ENCODE results near the gene LTBP1.

Gene LTBP1

GRCh38 chr2:33236482-33237385 lies 290.0 kb downstream of the LTBP1 start:
- no peak for TF ChIP-seq CTCF (conservative IDR thresholded peaks at IDR 0.05; ENCODE audit: low read depth)
- H3K27ac ChIP-seq = no peak overlapping the region
- peak; percentile 12 for DNase-seq (ENCODE audit: low spot score)
- ChIA-PET POLR2A (ENCODE audit: low non-redundant PET) (no interaction called here), CTCF (interaction anchor here (0.6 kb wide), 1 partner anchor 1048 kb away, joined by 3 read pairs; no protein-coding TSS in a partner anchor)

GRCh38 chr2:33238111-33238510 lies 291.4 kb downstream of the LTBP1 start:
- ChIA-PET POLR2A (ENCODE audit: low non-redundant PET) (no interaction called here), CTCF (no interaction called here)
- no peak overlapping the region for H3K27ac ChIP-seq
- TF ChIP-seq CTCF (conservative IDR thresholded peaks at IDR 0.05; ENCODE audit: low read depth) = no peak
- DNase-seq (ENCODE audit: low spot score) = peak; percentile 42

DNA sequence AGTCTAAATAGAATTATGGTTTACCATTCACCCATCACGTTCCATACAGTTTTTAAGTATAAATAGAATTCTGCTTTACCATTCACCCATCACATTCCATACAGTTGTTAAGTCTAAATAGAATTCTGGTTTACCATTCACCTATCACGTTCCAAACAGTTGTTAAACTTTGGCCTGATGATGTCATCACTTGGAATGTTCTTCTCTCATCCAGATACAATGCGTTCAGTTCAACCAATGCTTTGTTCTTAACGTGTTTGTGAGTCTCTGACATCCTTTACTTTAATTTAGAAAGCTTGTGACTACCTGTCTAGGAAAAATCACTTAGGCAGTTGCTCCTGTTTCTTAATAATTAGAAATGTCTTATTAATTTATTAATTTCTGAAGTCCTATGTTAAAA lies 293.4 kb downstream of the LTBP1 start:
- ChIA-PET POLR2A (ENCODE audit: low non-redundant PET) (interaction anchor here (0.8 kb wide), 1 partner anchor 16 kb away, joined by 6 read pairs; no protein-coding TSS in a partner anchor), CTCF (no interaction called here)
- peak; percentile 23 for DNase-seq (ENCODE audit: low spot score)
- no peak for TF ChIP-seq CTCF (conservative IDR thresholded peaks at IDR 0.05; ENCODE audit: low read depth)
- H3K27ac ChIP-seq = no peak overlapping the region

- DNase-seq (ENCODE audit: low spot score) = no peak
- ChIA-PET CTCF (interaction anchor here (0.6 kb wide), 1 partner anchor 206 kb away, joined by 3 read pairs; no protein-coding TSS in a partner anchor), POLR2A (ENCODE audit: low non-redundant PET) (no interaction called here)
- H3K27ac ChIP-seq = no peak overlapping the region
- TF ChIP-seq CTCF (conservative IDR thresholded peaks at IDR 0.05; ENCODE audit: low read depth) = no peak
Measured at GRCh38 chr2:33241072-33241471, 294.3 kb downstream of the LTBP1 start.

DNA sequence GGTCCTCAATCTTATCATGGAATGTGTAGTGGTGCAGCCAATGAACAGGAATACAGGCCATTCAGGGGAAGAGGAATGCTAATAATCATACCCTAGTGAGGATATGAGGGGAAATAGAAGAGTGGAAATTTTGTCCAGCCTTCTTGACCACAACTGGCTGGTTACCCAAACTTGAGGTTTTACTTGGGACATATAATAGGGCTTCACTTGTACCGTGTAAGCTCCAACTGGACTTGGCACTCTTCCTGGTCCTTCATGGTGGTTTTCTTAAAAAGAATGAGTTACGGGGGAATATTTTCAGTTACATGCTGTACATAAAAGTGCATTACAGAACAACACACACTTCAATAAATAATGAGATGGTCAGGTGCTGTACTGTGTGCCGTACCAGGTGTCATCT lies 294.8 kb downstream of the LTBP1 start:
- no peak for TF ChIP-seq CTCF (conservative IDR thresholded peaks at IDR 0.05; ENCODE audit: low read depth)
- no peak overlapping the region for H3K27ac ChIP-seq
- no peak for DNase-seq (ENCODE audit: low spot score)
- POLR2A ChIA-PET (ENCODE audit: low non-redundant PET) = no interaction called here
- CTCF ChIA-PET = interaction anchor here (0.6 kb wide), 1 partner anchor 207 kb away, joined by 3 read pairs; no protein-coding TSS in a partner anchor

- ChIA-PET POLR2A (ENCODE audit: low non-redundant PET) (no interaction called here), CTCF (interaction anchor here (0.5 kb wide), 1 partner anchor 56 kb away, joined by 4 read pairs; no protein-coding TSS in a partner anchor)
- peak overlapping the region; percentile 46; the same call in 1 of the 2 replicates for H3K27ac ChIP-seq
- DNase-seq (ENCODE audit: low spot score) = peak; percentile 11
- TF ChIP-seq CTCF (conservative IDR thresholded peaks at IDR 0.05; ENCODE audit: low read depth) = no peak
Measured at GRCh38 chr2:33242845-33243244, 296.1 kb downstream of the LTBP1 start.

Data from RWPE1 (cell line).